Activated T-cell treated with anti-CD3 and anti-CD28 coated beads, Interleukin-2, amount 50 U/mL, for 72 hours (primary cell): ENCODE measurements around the gene HINFP. TPM values are rescaled to one million over a fixed set of nuclear protein-coding genes. Genes with fewer than 3 reads are reported as not detected.
A peak's percentile ranks its signal among the peaks of the same experiment; 100 is the strongest.
"Not testable (repeated sequence)": the region's sequence is repeated elsewhere in the genome, so short reads cannot be mapped to it uniquely, and the experiment has no call there.

ENCODE experiments used
- ATAC-seq, 2 donors: fragments of 150-1000 bp; cut with Tn5 transposase; replicated peaks in 1 of 2; 2 replicates each; pipeline ENCODE4 v1.10.0; 2021; ENCODE audit warnings: moderate library complexity in 2 of 2, mild to moderate bottlenecking in 1 of 2
- DNase-seq, 2 donors: peaks; one replicate each; pipeline ENCODE4 v3.0.0; 2021 to 2022; ENCODE audit warnings: mixed read lengths in 1 of 2
- H3K27ac Mint-ChIP-seq: one replicate; pipeline ENCODE4 v1.8.0; 2022; ENCODE audit warnings: mild to moderate bottlenecking, moderate library complexity, mixed read lengths
- H3K27me3 Mint-ChIP-seq: one replicate; pipeline ENCODE4 v1.8.0; 2022; ENCODE audit warnings: low read depth, mixed read lengths
- H3K36me3 Mint-ChIP-seq, 2 donors: one replicate each; pipeline ENCODE4 v1.8.0; 2022; ENCODE audit warnings: mixed read lengths in 2 of 2, mild to moderate bottlenecking in 1 of 2; ENCODE audit not compliant: insufficient read depth in 2 of 2
- H3K4me1 Mint-ChIP-seq: one replicate; pipeline ENCODE4 v1.8.0; 2022; ENCODE audit warnings: low read depth, mixed read lengths
- H3K4me3 Mint-ChIP-seq, 2 donors: one replicate each; pipeline ENCODE4 v1.8.0; 2022; ENCODE audit warnings: mild to moderate bottlenecking in 2 of 2, mixed read lengths in 2 of 2, moderate library complexity in 2 of 2
- H3K9me3 Mint-ChIP-seq, 2 donors: one replicate each; pipeline ENCODE4 v1.8.0; 2022; ENCODE audit warnings: mixed read lengths in 2 of 2
- total RNA-seq, 2 donors: library from RNA; stranded (reverse); gene quantifications; one replicate each; pipeline ENCODE4 v1.2.3, GENCODE V29; 2022

Gene HINFP
- total RNA-seq, 2 donors from 2014 or later: 31.9 to 34.1 TPM

DNA sequence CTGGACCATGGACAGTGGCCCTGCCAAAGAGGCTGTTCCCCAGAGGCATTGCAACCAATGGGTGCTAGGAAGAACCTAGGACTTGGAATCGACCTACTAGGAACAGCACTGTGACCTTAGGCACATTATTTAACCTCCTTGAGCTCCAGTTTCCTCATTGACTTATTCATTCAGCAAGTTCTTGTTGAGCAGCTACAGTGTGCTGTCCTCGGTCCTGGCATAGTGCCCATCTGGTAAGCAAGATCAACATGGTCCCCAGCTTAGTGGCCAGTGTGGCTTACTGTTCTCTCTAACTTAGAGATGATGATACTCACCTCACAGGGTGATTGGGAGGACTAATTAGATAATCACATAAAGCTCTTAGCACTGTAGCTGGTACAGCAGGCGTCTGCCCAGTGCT lies 35.7 kb downstream of the HINFP start:
- no peak overlapping the region for H3K27ac Mint-ChIP-seq
- no peaks in the 10 kb centered on the region for H3K36me3 Mint-ChIP-seq
- peaks cover 4% of the 10 kb centered on the region for H3K4me1 Mint-ChIP-seq
- ATAC-seq (no peak), DNase-seq (no peak)
- no peaks in the 10 kb centered on the region for H3K9me3 Mint-ChIP-seq
- H3K27me3 Mint-ChIP-seq: peaks cover 13% of the 10 kb centered on the region
- no peak overlapping the region for H3K4me3 Mint-ChIP-seq

- Mint-ChIP-seq H3K9me3 (no peaks in the 10 kb centered on the region), H3K4me3 (no peak overlapping the region), H3K27me3 (peaks cover 7% of the 10 kb centered on the region), H3K36me3 (no peaks in the 10 kb centered on the region), H3K27ac (no peak overlapping the region), H3K4me1 (peaks cover 4% of the 10 kb centered on the region)
- ATAC-seq (no peak), DNase-seq (no peak)
Observed at GRCh38 chr11:119158467-119158866, 37.1 kb downstream of the HINFP start.

DNA sequence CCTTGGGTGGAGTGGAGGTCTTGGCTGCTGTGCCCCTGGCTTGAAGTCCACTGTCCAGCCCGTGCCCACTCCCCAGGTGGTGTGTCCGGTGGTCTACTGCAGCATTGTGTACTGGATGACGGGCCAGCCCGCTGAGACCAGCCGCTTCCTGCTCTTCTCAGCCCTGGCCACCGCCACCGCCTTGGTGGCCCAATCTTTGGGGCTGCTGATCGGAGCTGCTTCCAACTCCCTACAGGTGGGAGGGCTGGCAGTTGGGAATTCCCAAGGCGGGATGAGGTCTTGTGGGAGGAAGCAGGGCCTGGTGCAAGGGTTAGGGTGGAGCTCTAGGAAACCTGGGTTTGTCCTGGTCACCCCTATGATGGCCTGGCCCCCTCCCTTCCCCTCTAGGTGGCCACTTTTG lies 38.8 kb downstream of the HINFP start:
- no peaks in the 10 kb centered on the region for H3K9me3 Mint-ChIP-seq
- ATAC-seq (no peak), DNase-seq (no peak)
- peaks cover 4% of the 10 kb centered on the region for H3K4me1 Mint-ChIP-seq
- H3K4me3 Mint-ChIP-seq: no peak overlapping the region
- H3K27me3 Mint-ChIP-seq: peaks cover 7% of the 10 kb centered on the region
- no peaks in the 10 kb centered on the region for H3K36me3 Mint-ChIP-seq
- no peak overlapping the region for H3K27ac Mint-ChIP-seq

GRCh38 chr11:119161871-119162270 lies 40.5 kb downstream of the HINFP start:
- no peak for ATAC-seq
- Mint-ChIP-seq H3K27me3 (no peaks in the 10 kb centered on the region), H3K27ac (no peak overlapping the region), H3K4me3 (no peak overlapping the region), H3K4me1 (no peaks in the 10 kb centered on the region), H3K9me3 (no peaks in the 10 kb centered on the region), H3K36me3 (no peaks in the 10 kb centered on the region)
- DNase-seq: no peak

- Mint-ChIP-seq H3K27me3 (no peaks in the 10 kb centered on the region), H3K36me3 (no peaks in the 10 kb centered on the region), H3K4me3 (no peak overlapping the region)
Observed at GRCh38 chr11:119166368-119167076, 45.1 kb downstream of the HINFP start.

DNA sequence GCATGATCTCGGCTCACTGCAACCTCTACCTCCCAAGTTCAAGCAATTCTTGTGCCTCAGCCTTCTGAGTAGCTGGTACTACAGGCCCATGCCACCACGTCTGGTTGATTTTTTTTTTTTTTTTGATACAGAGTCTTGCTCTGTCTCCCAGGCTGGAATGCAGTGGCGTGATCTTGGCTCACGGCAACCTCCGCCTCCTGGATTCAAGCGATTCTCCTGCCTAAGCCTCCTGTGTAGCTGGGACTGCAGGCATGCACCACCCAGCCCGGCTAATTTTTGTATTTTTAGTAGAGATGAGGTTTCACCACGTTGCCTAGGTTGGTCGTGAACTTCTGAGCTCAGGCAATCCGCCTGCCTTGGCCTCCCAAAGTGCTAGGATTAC lies 45.7 kb downstream of the HINFP start:
- not testable (repeated sequence) for DNase-seq, H3K36me3 Mint-ChIP-seq, H3K9me3 Mint-ChIP-seq, ATAC-seq, H3K27me3 Mint-ChIP-seq, H3K27ac Mint-ChIP-seq, H3K4me3 Mint-ChIP-seq
- peaks cover 18% of the 10 kb centered on the region for H3K4me1 Mint-ChIP-seq

More at GRCh38 chr11:119166368-119167076, 45.1 kb downstream of the HINFP start:
- H3K27ac Mint-ChIP-seq: no peak overlapping the region
- H3K4me1 Mint-ChIP-seq: peaks cover 18% of the 10 kb centered on the region
- no peaks in the 10 kb centered on the region for H3K9me3 Mint-ChIP-seq
- no peak for DNase-seq
- ATAC-seq: no peak

- no peak for DNase-seq
- Mint-ChIP-seq H3K4me3 (peak overlapping the region; percentile 70 to 95), H3K27ac (no peak overlapping the region)
Observed at GRCh38 chr11:119167933-119168332, 46.6 kb downstream of the HINFP start.

DNA sequence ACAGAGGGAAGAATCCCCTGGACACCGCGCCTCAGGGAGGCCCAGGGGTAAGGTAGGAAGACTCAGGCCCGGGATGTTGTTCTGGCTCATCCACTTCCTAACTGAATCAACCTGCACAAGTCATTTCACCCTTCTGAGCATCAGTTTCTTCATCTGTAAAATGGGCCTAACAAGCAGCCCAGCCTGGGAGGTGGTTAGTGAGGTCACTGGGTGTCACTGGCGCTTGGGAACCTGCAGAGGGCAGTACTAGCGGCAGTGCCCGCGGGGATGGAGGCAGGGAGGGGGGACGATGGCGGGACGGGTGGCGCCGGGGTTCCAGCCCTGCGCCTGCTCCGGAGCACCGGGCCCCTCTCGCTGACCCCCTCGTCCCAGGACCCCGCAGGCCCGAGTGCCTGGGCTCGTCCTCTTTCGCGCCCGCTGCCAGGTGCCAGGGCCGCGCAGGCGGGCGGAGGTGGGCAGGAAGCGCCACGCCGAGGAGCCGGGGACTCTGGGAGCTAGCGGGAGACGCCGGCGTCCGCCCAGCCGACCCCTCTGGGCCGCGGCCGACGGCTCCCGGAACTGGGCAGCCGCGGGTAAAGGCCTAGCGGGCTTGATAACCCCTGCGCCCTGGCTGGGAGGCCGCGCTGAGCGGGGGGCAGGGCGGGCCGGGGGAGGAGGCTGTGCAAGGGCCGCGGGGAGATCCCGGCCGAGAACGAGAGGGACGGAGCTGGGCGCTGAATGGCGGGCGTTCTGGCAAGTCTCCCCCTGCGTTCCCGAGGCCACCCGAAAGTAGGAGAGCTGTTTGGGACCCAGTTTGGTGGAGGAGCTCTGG lies 47.3 kb downstream of the HINFP start, which contains the start of gene NLRX1:
NLRX1 (plus strand) TSS at position 255 of the 811 bp plus-strand sequence. CDS start 2,679 bp downstream, outside the sequence.
- H3K27me3 Mint-ChIP-seq: no peaks in the 10 kb centered on the region
- peak within 1 kb of the TSS; percentile 95 to 96 for H3K4me3 Mint-ChIP-seq
- ATAC-seq (peak; percentile 93 to 95), DNase-seq (peak; percentile 87 to 89)
- no peaks in the 10 kb centered on the region for H3K36me3 Mint-ChIP-seq
- peaks cover 18% of the 10 kb centered on the region for H3K4me1 Mint-ChIP-seq
- H3K27ac Mint-ChIP-seq: peak within 1 kb of the TSS; percentile 80
- no peaks in the 10 kb centered on the region for H3K9me3 Mint-ChIP-seq

More at GRCh38 chr11:119167933-119168332, 46.6 kb downstream of the HINFP start:
- no peaks in the 10 kb centered on the region for H3K36me3 Mint-ChIP-seq
- no peaks in the 10 kb centered on the region for H3K9me3 Mint-ChIP-seq
- peaks cover 18% of the 10 kb centered on the region for H3K4me1 Mint-ChIP-seq
- no peak for ATAC-seq
- no peaks in the 10 kb centered on the region for H3K27me3 Mint-ChIP-seq

- Mint-ChIP-seq H3K36me3 (peaks cover 0 to 2% of the 10 kb centered on the region in 2 donors), H3K27me3 (no peaks in the 10 kb centered on the region), H3K4me1 (peaks cover 18% of the 10 kb centered on the region), H3K4me3 (peak overlapping the region; percentile 95 to 96), H3K9me3 (no peaks in the 10 kb centered on the region), H3K27ac (peak overlapping the region; percentile 80)
- peak; percentile 51 to 61 for ATAC-seq
- DNase-seq: peak; percentile 46 to 58
Observed at GRCh38 chr11:119169282-119169719, 47.9 kb downstream of the HINFP start.

- DNase-seq: no peak
- Mint-ChIP-seq H3K9me3 (no peaks in the 10 kb centered on the region), H3K27ac (no peak overlapping the region), H3K27me3 (no peaks in the 10 kb centered on the region), H3K4me1 (peaks cover 27% of the 10 kb centered on the region), H3K4me3 (no peak overlapping the region), H3K36me3 (peaks cover 0 to 2% of the 10 kb centered on the region in 2 donors)
- no peak for ATAC-seq
Observed at GRCh38 chr11:119172513-119172912, 51.1 kb downstream of the HINFP start.

GRCh38 chr11:119173453-119173852 lies 52.1 kb downstream of the HINFP start:
- peaks cover 0 to 2% of the 10 kb centered on the region in 2 donors for H3K36me3 Mint-ChIP-seq
- peaks cover 31% of the 10 kb centered on the region for H3K4me1 Mint-ChIP-seq
- no peak for ATAC-seq
- no peaks in the 10 kb centered on the region for H3K27me3 Mint-ChIP-seq
- no peak for DNase-seq
- H3K9me3 Mint-ChIP-seq: no peaks in the 10 kb centered on the region
- no peak overlapping the region for H3K4me3 Mint-ChIP-seq
- no peak overlapping the region for H3K27ac Mint-ChIP-seq

DNA sequence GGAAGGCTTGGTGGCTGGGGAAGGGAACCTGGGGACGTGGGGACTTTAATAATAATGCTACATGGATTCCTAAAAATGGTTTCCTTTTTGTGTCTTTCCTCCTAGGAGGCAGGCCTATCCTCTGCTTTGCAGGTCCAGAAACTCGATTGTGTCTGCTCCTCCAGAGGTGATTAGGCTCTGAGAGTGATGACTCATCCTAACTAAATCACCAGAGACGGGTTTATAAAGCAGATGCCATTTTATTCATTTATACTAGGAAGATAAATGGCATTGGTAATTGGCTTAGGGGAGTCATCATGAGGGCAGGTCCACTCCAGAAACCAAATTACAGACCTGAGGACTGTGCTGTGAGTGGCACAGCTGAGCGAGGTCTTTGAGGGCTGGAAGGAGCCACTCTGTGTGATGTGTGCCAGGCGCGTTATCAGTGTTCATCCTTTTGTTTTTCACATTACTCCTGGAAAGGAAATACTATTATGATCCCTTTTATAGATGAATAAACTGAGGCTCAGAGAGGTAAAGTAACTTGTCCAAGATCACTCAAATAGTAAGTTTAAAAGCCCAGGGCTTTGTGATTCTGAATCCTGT lies 54.2 kb downstream of the HINFP start:
- Mint-ChIP-seq H3K27me3 (no peaks in the 10 kb centered on the region), H3K36me3 (peaks cover 0 to 2% of the 10 kb centered on the region in 2 donors), H3K9me3 (no peaks in the 10 kb centered on the region), H3K4me1 (peaks cover 19% of the 10 kb centered on the region), H3K4me3 (no peak overlapping the region), H3K27ac (no peak overlapping the region)
- DNase-seq (no peak), ATAC-seq (no peak)

DNA sequence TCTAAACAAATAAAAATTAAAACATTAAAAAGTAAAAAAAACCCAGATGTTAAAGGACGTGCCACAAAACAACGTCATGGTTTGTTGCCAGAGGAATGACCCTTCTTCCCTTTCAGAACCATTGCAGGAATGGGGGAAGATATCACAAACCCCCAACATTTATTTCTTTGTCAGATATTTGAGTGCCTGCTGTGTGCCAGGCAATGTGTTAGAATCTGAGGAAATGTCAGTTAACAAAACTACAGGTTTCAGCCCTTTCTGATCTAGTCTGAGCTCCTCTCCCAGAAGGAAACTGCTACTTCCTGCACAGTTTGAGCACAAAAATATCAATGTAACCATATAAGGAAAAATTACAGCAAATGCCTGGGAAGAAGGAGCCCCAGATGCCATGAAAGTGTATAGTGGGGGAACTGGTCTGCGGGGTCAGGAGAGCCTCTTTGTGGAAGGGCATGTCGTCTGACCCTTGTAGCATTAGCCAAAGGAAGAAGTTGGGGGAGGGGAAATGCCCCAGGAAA lies 56.8 kb downstream of the HINFP start:
- Mint-ChIP-seq H3K4me1 (peaks cover 19% of the 10 kb centered on the region), H3K9me3 (no peaks in the 10 kb centered on the region), H3K27me3 (no peaks in the 10 kb centered on the region), H3K4me3 (no peak overlapping the region), H3K36me3 (peaks cover 0 to 2% of the 10 kb centered on the region in 2 donors), H3K27ac (no peak overlapping the region)
- ATAC-seq (no peak), DNase-seq (no peak)
